ENCODE data around the gene FGFRL1.

Gene FGFRL1

DNA sequence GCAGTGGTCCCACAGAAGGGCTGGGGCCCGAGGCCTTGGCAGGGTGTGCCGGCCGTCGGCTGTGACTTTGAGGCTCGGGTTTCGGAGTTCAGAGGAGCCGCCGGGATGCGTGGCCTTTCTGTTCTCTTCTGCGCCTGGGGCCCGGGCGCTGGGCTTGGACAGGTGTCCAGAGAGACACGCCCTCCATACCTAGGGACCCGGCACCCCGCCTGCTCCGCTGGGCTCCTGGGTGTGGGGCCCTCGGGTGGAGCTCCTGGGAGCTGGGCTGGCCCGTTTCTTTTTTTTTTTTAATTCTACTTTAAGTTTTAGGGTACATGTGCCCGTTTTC, 11.3 kb downstream of the FGFRL1 start:
- no peak for DNase-seq (ENCODE audit: low read depth, low spot score)
- POLR2A ChIA-PET: no interaction called here
- H3K4me3 ChIP-seq (ENCODE audit: low read depth, low read length): no peak overlapping the region
- TF ChIP-seq, protein P1, sequence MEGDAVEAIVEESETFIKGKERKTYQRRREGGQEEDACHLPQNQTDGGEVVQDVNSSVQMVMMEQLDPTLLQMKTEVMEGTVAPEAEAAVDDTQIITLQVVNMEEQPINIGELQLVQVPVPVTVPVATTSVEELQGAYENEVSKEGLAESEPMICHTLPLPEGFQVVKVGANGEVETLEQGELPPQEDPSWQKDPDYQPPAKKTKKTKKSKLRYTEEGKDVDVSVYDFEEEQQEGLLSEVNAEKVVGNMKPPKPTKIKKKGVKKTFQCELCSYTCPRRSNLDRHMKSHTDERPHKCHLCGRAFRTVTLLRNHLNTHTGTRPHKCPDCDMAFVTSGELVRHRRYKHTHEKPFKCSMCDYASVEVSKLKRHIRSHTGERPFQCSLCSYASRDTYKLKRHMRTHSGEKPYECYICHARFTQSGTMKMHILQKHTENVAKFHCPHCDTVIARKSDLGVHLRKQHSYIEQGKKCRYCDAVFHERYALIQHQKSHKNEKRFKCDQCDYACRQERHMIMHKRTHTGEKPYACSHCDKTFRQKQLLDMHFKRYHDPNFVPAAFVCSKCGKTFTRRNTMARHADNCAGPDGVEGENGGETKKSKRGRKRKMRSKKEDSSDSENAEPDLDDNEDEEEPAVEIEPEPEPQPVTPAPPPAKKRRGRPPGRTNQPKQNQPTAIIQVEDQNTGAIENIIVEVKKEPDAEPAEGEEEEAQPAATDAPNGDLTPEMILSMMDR (IDR thresholded peaks at IDR 0.05; ENCODE audit: insufficient read depth, low read length, missing control alignments): no peak
- CTCF ChIA-PET: interaction anchor here (0.7 kb wide), 1 partner anchor 12 kb away, joined by 3 read pairs; no protein-coding TSS in a partner anchor

DNA sequence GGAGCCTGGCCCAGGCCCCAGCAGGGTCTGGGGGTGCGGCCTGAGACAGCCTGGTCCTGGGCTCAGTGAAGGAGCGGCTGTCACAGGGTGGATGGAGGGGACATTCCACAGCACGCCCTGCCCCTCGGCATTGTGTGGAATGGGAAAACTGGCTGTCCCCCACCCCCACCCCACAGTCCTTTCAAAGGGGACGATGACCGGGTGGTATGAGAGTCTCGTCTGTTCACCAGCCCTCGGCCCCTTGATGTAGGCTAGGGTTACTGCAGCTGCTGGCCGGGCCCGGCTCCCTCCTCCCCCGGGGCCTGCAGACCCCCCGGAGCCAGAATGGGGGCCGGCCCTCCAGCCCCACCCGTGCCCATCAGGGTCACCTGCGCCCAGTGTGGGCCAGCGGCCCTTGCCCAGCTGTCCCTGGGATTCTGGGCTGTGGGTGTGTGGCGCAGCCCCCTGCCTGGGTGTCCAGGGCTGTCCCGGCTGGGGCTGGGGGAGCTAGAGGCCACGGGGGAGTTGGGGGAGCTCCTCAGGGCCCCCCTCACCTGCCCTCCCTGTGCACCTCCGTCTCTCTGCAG, 11.7 kb downstream of the FGFRL1 start:
- H3K4me3 ChIP-seq (ENCODE audit: low read depth, low read length): no peak overlapping the region
- TF ChIP-seq, protein P1 (IDR thresholded peaks at IDR 0.05; ENCODE audit: insufficient read depth, low read length, missing control alignments): no peak
- CTCF ChIA-PET: interaction anchor here (0.7 kb wide), 2 partner anchors 13 to 21 kb away, joined by 3 read pairs; no protein-coding TSS in a partner anchor
- POLR2A ChIA-PET: no interaction called here
- DNase-seq (ENCODE audit: low read depth, low spot score): no peak

DNA sequence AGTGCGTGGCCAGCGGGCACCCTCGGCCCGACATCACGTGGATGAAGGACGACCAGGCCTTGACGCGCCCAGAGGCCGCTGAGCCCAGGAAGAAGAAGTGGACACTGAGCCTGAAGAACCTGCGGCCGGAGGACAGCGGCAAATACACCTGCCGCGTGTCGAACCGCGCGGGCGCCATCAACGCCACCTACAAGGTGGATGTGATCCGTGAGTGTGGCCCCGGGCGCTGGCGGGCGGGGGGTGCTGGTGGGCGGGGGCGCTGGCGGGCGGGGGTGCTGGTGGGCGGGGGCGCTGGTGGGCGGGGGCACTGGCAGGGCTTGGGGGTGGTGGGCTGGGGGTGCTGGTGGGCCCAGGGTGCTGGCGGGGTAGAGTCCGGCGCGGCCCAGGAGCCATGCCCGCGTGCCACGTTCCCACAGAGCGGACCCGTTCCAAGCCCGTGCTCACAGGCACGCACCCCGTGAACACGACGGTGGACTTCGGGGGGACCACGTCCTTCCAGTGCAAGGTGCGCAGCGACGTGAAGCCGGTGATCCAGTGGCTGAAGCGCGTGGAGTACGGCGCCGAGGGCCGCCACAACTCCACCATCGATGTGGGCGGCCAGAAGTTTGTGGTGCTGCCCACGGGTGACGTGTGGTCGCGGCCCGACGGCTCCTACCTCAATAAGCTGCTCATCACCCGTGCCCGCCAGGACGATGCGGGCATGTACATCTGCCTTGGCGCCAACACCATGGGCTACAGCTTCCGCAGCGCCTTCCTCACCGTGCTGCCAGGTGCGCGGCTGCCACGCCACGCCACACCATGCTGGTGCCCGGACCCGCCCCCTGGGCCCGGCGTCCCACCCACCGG, 12.7 kb downstream of the FGFRL1 start:
- ChIA-PET POLR2A (no interaction called here), CTCF (interaction anchor here (0.7 kb wide), 1 partner anchor 20 kb away, joined by 3 read pairs; no protein-coding TSS in a partner anchor)
- H3K4me3 ChIP-seq (ENCODE audit: low read depth, low read length): no peak overlapping the region
- TF ChIP-seq, protein P1 (IDR thresholded peaks at IDR 0.05; ENCODE audit: insufficient read depth, low read length, missing control alignments): no peak
- no peak for DNase-seq (ENCODE audit: low read depth, low spot score)

DNA sequence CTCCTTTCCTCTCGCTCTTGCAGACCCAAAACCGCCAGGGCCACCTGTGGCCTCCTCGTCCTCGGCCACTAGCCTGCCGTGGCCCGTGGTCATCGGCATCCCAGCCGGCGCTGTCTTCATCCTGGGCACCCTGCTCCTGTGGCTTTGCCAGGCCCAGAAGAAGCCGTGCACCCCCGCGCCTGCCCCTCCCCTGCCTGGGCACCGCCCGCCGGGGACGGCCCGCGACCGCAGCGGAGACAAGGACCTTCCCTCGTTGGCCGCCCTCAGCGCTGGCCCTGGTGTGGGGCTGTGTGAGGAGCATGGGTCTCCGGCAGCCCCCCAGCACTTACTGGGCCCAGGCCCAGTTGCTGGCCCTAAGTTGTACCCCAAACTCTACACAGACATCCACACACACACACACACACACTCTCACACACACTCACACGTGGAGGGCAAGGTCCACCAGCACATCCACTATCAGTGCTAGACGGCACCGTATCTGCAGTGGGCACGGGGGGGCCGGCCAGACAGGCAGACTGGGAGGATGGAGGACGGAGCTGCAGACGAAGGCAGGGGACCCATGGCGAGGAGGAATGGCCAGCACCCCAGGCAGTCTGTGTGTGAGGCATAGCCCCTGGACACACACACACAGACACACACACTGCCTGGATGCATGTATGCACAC, 13.6 kb downstream of the FGFRL1 start:
- TF ChIP-seq, protein P1 (IDR thresholded peaks at IDR 0.05; ENCODE audit: insufficient read depth, low read length, missing control alignments): no peak
- DNase-seq (ENCODE audit: low read depth, low spot score): no peak
- POLR2A ChIA-PET: no interaction called here
- no peak overlapping the region for H3K4me3 ChIP-seq (ENCODE audit: low read depth, low read length)
- CTCF ChIA-PET: no interaction called here

DNA sequence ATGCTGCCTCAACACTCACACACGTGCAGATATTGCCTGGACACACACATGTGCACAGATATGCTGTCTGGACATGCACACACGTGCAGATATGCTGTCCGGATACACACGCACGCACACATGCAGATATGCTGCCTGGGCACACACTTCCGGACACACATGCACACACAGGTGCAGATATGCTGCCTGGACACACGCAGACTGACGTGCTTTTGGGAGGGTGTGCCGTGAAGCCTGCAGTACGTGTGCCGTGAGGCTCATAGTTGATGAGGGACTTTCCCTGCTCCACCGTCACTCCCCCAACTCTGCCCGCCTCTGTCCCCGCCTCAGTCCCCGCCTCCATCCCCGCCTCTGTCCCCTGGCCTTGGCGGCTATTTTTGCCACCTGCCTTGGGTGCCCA, 14.7 kb downstream of the FGFRL1 start:
- ChIA-PET POLR2A (no interaction called here), CTCF (no interaction called here)
- no peak overlapping the region for H3K4me3 ChIP-seq (ENCODE audit: low read depth, low read length)
- TF ChIP-seq, protein P1 (IDR thresholded peaks at IDR 0.05; ENCODE audit: insufficient read depth, low read length, missing control alignments): no peak
- DNase-seq (ENCODE audit: low read depth, low spot score): no peak

Measured in AG04449 (cell line).